ENCODE measurements around the gene RTKN.
"Not testable (repeated sequence)": the region's sequence is repeated elsewhere in the genome, so short reads cannot be mapped to it uniquely, and the experiment has no call there.

Gene RTKN

DNA sequence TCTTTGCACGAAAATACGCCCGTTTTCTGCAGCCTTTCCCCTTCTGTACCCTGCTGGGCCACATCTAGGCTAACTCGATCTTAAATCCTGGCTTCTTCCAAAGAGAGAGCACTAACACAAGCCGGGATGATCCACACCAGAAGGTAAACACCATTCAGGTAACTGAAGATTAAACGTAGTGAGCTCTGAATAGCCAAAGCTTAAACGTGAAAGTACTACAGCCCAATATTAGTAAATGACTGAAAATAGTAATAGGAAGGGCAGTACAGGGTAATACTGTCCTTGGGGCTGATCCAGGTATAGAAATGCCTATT is 31.2 kb upstream of the RTKN start:
- H3K27me3 ChIP-seq, result no peaks in the 10 kb centered on the region
- TF ChIP-seq, protein P1, sequence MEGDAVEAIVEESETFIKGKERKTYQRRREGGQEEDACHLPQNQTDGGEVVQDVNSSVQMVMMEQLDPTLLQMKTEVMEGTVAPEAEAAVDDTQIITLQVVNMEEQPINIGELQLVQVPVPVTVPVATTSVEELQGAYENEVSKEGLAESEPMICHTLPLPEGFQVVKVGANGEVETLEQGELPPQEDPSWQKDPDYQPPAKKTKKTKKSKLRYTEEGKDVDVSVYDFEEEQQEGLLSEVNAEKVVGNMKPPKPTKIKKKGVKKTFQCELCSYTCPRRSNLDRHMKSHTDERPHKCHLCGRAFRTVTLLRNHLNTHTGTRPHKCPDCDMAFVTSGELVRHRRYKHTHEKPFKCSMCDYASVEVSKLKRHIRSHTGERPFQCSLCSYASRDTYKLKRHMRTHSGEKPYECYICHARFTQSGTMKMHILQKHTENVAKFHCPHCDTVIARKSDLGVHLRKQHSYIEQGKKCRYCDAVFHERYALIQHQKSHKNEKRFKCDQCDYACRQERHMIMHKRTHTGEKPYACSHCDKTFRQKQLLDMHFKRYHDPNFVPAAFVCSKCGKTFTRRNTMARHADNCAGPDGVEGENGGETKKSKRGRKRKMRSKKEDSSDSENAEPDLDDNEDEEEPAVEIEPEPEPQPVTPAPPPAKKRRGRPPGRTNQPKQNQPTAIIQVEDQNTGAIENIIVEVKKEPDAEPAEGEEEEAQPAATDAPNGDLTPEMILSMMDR (IDR thresholded peaks at IDR 0.05), result peak; percentile 2
- no peaks in the 10 kb centered on the region for H3K9me3 ChIP-seq
- H3K4me1 ChIP-seq (ENCODE audit: control insufficient read depth in 1 of 2, insufficient read depth in 1 of 2, low read depth in 1 of 2, low read length in 1 of 2), result peaks cover 22 to 23% of the 10 kb centered on the region in 2 experiments
- peaks cover 25% of the 10 kb centered on the region for H3K36me3 ChIP-seq
- H3K4me3 ChIP-seq (ENCODE audit: low read depth in 1 of 2, low read length in 1 of 2), result peak overlapping the region; percentile 85 to 90
- peak overlapping the region; percentile 89 for H3K27ac ChIP-seq

DNA sequence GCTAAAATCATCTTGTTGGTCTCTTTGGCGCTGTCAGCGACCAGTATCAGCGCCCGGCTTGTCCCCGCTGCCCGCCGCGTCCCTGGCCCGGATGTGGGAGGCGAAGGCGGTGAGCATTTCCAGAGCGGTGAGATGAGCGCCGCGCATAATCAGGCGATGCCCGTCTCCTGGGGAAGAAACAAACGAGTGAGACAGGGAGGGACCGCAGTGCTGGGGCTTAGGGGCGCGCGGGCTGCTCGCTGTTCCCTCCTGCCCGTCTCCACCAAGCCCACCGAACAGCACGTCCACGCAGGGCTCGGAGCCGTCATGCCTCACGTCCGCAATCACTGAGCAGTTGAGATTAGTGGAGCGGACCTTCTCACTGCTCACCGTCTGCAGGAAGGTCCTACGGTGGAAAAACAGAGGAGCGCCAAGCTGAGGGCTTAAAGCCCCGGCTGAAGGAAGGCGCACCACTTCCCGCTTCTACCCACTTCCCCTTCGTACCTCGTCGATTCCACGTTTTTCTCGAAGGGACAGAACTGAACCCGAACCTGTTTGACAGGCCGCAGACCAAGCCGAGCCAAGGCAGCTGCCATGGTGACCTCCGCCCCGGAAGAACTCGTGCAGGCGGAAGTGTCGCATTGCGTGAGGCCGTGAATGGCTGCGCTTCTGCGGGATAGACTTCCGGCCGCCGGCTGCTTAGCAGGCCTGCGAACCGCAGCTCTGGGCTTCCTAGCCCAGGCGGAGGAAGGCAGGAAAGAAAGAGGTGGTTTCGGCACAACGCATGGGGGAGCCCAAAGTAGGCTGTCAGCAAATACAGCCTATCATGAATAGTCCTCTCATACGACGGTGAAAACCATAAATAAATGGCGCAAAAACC is 30.6 kb upstream of the RTKN start, which contains the start of gene MRPL53:
Gene MRPL53, minus strand, starts transcription at position 595 of the 859 bp plus-strand sequence. Its CDS starts 20 bp downstream, at position 575.
- H3K9me3 ChIP-seq, result no peaks in the 10 kb centered on the region
- TF ChIP-seq, protein P1 (IDR thresholded peaks at IDR 0.05), result peak; percentile 29

DNA sequence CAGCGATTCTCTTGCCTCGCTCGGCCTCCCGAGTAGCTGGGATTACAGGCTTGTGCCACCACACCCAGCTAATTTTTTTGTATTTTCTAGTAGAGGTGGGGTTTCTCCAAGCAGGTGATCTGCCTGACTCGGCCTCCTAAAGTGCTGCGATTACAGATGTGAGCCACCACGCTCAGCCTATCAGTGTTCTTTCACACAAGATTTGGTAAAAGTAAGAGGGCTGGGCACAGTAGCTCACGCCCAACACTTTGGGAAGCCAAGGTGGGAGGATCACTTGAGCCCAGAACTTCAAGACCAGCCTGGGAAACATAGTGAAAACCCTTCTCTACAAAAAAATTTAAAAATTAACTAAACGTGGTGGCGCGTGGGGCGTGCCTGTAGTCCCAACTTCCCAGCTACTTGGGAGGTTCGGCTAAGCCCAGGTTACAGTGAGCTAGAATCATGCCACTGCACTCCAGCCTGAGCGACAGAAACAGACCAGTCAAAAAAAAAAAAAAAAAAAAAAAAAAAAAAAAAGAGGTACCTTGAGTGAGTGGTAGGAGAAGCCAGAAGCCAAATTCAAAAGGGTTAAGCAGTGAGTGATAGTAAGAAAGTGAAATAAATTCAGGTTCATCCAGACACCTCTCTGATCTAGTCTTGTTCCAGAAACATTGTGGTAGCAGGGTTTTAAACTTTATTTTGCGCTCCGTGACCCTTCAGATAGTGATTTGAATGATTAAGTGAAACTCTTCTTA is 29.8 kb upstream of the RTKN start:
- Histone ChIP-seq H3K27me3 (no peaks in the 10 kb centered on the region), H3K27ac (peak overlapping the region; percentile 89), H3K4me3 (ENCODE audit: low read depth in 1 of 2, low read length in 1 of 2) (peak overlapping the region; percentile 85 to 90), H3K36me3 (peaks cover 22% of the 10 kb centered on the region), H3K4me1 (ENCODE audit: control insufficient read depth in 1 of 2, insufficient read depth in 1 of 2, low read depth in 1 of 2, low read length in 1 of 2) (peaks cover 22 to 23% of the 10 kb centered on the region in 2 experiments), H3K9me3 (no peaks in the 10 kb centered on the region)
- TF ChIP-seq, protein P1 (IDR thresholded peaks at IDR 0.05), result no peak

More for the DNA sequence above, 30.6 kb upstream of the RTKN start, which contains the start of gene MRPL53:
- H3K4me3 ChIP-seq (ENCODE audit: low read depth in 1 of 2, low read length in 1 of 2), result peak within 1 kb of the TSS; percentile 85 to 90
- peaks cover 25% of the 10 kb centered on the region for H3K36me3 ChIP-seq
- H3K27ac ChIP-seq, result peak within 1 kb of the TSS; percentile 89
- no peaks in the 10 kb centered on the region for H3K27me3 ChIP-seq
- peaks cover 22 to 23% of the 10 kb centered on the region in 2 experiments for H3K4me1 ChIP-seq (ENCODE audit: control insufficient read depth in 1 of 2, insufficient read depth in 1 of 2, low read depth in 1 of 2, low read length in 1 of 2)

DNA sequence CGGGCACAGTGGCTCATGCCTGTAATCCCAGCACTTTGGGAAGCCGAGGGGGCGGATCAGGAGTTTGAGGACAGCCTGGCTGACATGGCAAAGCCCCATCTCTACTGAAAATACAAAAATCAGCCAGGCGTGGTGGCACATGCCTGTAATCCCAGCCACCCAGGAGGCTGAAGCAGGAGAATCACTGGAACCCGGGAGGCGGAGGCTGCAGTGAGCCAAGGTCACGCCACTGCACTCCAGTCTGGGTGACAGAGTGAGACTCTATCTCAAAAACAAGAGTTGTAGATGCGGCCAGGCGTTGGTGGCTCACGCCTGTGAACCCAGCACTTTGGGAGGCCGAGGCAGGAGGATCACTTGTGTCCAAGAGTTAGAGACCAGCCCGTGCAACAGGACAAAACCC is 29.0 kb upstream of the RTKN start:
- H3K27me3 ChIP-seq; H3K4me3 ChIP-seq (ENCODE audit: low read depth in 1 of 2, low read length in 1 of 2); H3K27ac ChIP-seq; H3K9me3 ChIP-seq: not testable (repeated sequence)
- Histone ChIP-seq H3K4me1 (ENCODE audit: control insufficient read depth in 1 of 2, insufficient read depth in 1 of 2, low read depth in 1 of 2, low read length in 1 of 2) (peaks cover 26 to 28% of the 10 kb centered on the region in 2 experiments), H3K36me3 (peaks cover 16% of the 10 kb centered on the region)

DNA sequence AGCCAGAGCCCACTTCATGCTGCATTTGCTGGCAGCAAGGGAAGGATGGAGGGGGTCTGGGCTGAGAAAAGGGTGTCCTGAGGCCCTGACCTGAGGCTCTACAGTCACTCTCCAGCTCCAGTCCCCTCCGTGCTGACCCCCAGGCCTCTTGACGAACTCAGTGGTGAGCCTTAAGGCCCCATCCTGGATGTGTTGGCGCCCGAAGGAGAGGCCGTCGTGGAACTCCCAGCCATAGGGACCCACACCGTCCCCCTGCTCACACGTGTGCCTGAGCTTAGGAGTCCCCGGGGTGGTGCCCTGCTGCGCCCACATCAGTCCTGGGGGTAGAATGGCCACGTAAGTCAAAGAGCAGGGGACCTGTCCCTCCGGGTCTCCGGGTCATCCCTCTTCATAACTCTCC is 22.7 kb upstream of the RTKN start:
- H3K4me3 ChIP-seq (ENCODE audit: low read depth in 1 of 2, low read length in 1 of 2), result peak overlapping the region; percentile 86 to 88
- peaks cover 15 to 20% of the 10 kb centered on the region in 2 experiments for H3K4me1 ChIP-seq (ENCODE audit: control insufficient read depth in 1 of 2, insufficient read depth in 1 of 2, low read depth in 1 of 2, low read length in 1 of 2)
- H3K9me3 ChIP-seq, result no peaks in the 10 kb centered on the region
- no peaks in the 10 kb centered on the region for H3K27me3 ChIP-seq
- H3K36me3 ChIP-seq, result peaks cover 20% of the 10 kb centered on the region
- TF ChIP-seq, protein P1 (IDR thresholded peaks at IDR 0.05), result no peak
- H3K27ac ChIP-seq, result peak overlapping the region; percentile 85

DNA sequence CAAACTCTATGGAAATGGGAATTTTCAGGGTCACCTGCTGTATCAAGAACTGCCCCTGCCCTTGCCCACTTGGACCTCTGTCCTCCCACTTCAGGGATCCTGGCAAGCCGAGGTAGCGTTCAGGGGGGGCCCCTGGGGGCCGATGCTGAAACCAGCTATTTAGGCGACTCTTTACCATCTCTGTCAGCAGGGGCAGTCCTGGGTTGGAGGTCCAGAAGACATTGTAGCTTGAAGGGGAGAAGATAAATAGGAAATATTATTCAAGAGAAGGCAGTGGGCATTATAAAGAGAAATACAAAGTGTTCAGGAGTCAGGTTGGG is 21.0 kb upstream of the RTKN start:
- TF ChIP-seq, protein P1 (IDR thresholded peaks at IDR 0.05), result no peak
- Histone ChIP-seq H3K4me1 (ENCODE audit: control insufficient read depth in 1 of 2, insufficient read depth in 1 of 2, low read depth in 1 of 2, low read length in 1 of 2) (peaks cover 23 to 29% of the 10 kb centered on the region in 2 experiments), H3K27me3 (no peaks in the 10 kb centered on the region), H3K4me3 (ENCODE audit: low read depth in 1 of 2, low read length in 1 of 2) (no peak overlapping the region), H3K9me3 (no peaks in the 10 kb centered on the region), H3K36me3 (peaks cover 20% of the 10 kb centered on the region), H3K27ac (no peak overlapping the region)

Data from neutrophil (primary cell).